ENCODE data around the gene RNF44.

Gene RNF44

DNA sequence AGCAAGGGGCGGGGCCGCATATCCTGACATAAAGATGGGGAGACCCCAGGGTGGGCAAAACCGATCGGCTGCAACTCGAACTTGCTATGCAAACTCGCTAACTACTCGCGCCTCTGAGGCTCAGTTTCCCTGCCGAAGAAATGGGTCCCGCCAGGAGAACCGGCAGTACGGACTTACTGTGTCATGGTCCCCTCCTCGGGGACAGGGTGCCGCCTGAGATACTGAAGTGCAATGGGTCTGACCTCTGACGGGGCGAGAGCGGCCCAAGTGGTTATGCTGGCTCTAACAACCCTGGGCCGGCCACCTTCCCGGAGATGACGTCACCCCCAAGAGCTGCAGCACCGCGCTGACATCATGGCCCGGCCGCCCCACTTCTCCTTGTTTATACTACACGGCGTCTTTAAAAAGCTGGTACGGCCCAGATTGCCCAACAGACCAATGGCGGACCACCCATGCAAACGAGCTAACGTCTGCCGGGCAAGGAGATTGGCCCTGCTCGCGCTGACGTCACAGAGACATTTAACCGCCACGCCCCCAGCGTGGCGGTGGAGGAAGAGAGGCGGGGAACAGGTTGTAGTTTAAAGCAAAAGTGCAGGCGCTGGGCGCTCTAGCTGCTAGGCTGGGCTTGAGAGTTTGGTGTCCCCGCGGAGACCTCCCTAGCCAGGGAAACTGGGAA is 490 bp upstream of the RNF44 start:
- DNase-seq (ENCODE audit: low read depth), result peak; percentile 99
- peak overlapping the region; percentile 97 for H3K4me3 ChIP-seq (ENCODE audit: low read depth, low read length)

- DNase-seq (ENCODE audit: low read depth), result no peak
- peak overlapping the region; percentile 97 for H3K4me3 ChIP-seq (ENCODE audit: low read depth, low read length)
Observed at GRCh38 chr5:176536132-176536901, 885 bp downstream of the RNF44 start.

DNA sequence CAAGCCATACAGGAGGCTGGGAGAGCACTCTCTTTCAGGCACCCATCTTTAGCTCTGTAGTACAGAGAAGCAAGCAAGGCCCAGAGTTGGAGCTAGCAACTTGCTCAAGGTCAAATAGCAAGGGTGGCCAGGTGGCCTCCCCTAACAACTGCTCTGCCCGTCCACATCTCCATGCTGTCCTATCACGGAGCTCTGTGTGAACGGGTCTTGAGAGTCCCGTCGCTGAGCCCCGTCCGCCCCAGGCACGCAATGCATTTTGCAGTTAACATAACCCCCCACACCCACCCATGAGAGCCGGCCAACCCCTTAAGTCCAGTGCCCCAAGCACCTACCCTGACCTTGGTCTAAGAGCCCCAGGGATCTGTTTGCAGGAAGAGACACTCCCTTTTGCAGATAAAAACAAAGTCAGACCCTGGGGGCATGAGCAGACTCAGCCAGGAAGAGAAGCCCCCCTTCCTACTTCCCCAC is 1.5 kb downstream of the RNF44 start:
- H3K4me3 ChIP-seq (ENCODE audit: low read depth, low read length), result peak overlapping the region; percentile 97
- no peak for DNase-seq (ENCODE audit: low read depth)

GRCh38 chr5:176535101-176535663 is 2.0 kb downstream of the RNF44 start:
- DNase-seq (ENCODE audit: low read depth), result no peak

DNA sequence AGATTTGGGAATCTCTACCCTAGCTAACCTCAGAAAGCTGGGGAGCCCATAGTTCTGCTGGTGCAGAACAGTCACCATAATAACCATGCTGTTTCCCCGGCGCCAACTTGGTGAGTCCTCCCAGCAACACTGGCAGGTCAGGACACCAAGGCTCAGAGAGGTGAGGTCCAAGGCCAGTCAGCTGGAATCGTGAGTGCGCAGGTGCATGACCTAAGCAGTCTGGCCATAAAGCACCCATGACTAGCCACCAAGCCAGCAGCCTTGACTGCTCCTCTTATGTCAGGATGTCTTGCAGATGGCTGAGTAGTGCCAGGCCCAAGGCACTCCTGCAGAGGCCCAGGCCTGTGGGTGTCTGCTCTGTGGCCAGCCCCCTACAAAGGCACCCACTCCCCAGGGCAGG is 2.6 kb downstream of the RNF44 start:
- DNase-seq (ENCODE audit: low read depth), result no peak
- H3K4me3 ChIP-seq (ENCODE audit: low read depth, low read length), result no peak overlapping the region

More at GRCh38 chr5:176535101-176535663, 2.0 kb downstream of the RNF44 start:
- peak overlapping the region; percentile 97 for H3K4me3 ChIP-seq (ENCODE audit: low read depth, low read length)

- no peak overlapping the region for H3K4me3 ChIP-seq (ENCODE audit: low read depth, low read length)
- DNase-seq (ENCODE audit: low read depth), result no peak
Observed at GRCh38 chr5:176533894-176534611, 3.1 kb downstream of the RNF44 start.

GRCh38 chr5:176533390-176533789 is 3.8 kb downstream of the RNF44 start:
- H3K4me3 ChIP-seq (ENCODE audit: low read depth, low read length), result no peak overlapping the region
- no peak for DNase-seq (ENCODE audit: low read depth)

DNA sequence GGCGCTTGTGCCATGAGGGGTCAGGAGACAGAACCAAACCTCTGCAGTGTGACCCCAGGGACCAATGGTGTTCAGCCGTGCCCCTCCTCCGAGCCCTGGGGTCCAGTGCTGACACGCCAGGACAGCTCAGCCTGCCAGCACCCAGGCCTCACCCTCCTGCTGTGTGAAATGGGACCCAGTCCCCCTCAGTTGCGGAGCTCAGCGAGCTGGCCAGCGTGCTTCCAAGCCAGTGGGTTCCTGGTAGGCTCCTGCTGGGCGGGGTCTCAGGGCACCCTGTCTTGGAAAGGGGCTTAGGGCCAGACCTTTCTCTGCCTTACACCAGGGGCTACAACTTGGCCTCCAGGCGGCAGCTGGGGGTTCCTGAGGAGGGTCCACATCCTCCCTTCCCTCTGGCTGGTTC is 4.4 kb downstream of the RNF44 start:
- H3K4me3 ChIP-seq (ENCODE audit: low read depth, low read length), result no peak overlapping the region
- no peak for DNase-seq (ENCODE audit: low read depth)

- no peak for DNase-seq (ENCODE audit: low read depth)
- no peak overlapping the region for H3K4me3 ChIP-seq (ENCODE audit: low read depth, low read length)
Observed at GRCh38 chr5:176531902-176532493, 5.2 kb downstream of the RNF44 start.

DNA sequence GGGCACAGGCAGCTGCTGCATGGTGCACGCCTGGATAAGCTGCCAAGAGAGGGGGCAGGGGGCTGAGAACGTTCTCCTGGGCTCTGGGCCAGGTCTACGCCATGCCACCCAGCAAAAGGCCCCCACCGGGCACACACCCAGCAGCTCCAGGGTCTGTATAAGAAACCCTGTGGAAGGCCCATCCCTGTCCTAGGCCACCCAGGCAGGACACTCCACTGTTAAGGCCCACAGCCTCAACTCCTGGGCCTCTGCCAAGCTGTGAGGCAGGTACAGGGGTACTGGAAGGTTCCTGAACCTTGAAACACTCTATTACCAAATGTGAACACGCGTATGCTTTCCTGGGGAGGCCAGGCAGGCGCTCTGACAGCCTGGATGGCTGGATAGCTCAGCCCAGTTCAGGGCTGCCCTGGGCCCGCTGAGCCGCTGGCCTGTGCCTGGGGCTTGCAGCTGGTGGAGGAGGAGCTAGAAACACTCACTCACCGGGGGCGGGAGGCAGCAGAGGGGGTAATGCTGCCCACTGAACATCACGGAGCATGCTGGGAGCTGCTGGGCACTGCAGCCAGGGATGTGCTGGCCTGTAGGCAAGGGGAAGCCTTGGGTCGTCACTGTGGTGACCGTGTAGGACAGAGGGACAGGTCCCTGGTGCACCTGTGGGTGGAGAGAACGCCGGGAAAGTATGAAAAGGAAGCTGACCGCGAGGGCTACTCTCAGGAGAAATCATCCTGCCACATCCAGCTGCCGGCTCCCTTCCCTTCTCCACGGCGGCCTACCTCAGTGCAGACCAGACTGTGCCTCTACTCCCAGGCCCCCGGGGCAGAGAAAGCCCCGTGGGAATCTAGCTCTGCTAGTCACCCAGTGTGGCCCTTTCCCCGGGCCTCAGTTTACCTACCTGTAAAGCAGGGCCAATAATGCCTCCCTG is 6.0 kb downstream of the RNF44 start:
- peak; percentile 60 for DNase-seq (ENCODE audit: low read depth)
- H3K4me3 ChIP-seq (ENCODE audit: low read depth, low read length), result no peak overlapping the region

- no peak overlapping the region for H3K4me3 ChIP-seq (ENCODE audit: low read depth, low read length)
- no peak for DNase-seq (ENCODE audit: low read depth)
Observed at GRCh38 chr5:176530393-176530982, 6.7 kb downstream of the RNF44 start.

GRCh38 chr5:176529741-176530141 is 7.5 kb downstream of the RNF44 start:
- H3K4me3 ChIP-seq (ENCODE audit: low read depth, low read length), result no peak overlapping the region
- DNase-seq (ENCODE audit: low read depth), result no peak

DNA sequence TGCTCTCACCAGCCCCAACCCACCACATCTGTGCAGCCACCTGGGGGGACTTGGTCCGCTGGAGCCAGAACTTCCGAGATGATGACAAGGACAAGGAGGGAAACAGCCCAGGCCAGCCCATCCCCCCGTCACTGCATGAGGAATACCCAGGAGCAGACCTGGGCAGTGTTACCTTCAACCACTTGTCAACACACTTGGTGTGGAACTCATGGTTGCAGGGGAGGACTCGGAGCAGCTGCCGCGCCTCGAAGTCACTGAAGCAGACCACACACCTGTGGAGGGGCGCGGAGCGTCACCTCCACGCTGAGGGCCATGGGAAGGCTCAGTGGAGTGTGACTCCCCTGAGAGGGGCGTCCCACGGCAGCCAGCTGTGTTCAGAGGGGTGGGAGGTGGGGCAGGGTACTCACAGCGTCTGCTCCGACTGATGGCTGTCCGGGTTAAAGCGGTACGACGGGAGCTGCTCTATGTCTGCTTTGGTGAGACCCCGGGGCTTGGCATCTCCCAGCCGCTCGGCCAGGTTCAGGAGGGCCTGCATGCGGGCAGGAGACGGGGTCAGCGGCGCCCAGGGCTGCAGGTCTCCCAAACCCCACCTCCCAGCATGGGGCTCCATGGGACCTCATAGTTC is 8.0 kb downstream of the RNF44 start:
- DNase-seq (ENCODE audit: low read depth), result no peak
- H3K4me3 ChIP-seq (ENCODE audit: low read depth, low read length), result no peak overlapping the region

DNA sequence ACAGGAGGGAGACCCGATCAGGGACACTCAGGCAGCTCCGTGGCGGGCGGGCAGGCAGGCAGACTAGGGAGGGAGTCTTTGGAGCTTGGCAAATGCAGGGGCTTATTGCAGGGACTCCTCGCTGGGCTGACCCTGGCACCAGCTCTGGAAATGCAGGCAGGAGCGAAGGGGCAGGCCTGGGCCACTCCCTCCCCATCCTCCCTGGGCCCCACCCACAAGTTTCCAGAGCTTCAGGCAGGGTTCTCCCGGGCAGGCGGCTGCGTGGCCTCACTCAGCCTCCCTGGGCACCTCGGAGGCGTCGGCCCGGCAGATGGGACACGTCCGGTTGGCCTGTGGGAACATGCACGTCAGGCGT is 8.5 kb downstream of the RNF44 start:
- no peak overlapping the region for H3K4me3 ChIP-seq (ENCODE audit: low read depth, low read length)
- DNase-seq (ENCODE audit: low read depth), result no peak

DNA sequence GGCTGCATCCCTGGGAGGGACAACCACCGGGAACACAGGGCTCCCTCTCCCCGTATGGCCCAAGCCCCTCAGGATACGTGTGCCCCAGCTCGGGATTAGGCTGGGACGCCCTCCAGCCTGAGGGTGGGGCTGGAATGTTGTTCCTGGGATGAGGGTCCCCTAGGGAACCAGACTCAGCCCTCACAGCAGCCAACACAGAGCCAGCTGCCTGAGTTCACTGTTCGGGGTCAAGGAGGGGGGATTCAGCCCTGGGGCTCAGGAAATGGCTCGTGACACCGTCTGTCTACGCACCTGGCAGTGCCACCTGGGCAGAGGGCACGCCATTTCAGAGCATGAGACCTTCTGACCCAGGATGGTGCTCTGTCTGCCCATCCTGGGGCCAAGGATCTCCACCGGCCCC is 8.9 kb downstream of the RNF44 start:
- DNase-seq (ENCODE audit: low read depth), result no peak
- no peak overlapping the region for H3K4me3 ChIP-seq (ENCODE audit: low read depth, low read length)

DNA sequence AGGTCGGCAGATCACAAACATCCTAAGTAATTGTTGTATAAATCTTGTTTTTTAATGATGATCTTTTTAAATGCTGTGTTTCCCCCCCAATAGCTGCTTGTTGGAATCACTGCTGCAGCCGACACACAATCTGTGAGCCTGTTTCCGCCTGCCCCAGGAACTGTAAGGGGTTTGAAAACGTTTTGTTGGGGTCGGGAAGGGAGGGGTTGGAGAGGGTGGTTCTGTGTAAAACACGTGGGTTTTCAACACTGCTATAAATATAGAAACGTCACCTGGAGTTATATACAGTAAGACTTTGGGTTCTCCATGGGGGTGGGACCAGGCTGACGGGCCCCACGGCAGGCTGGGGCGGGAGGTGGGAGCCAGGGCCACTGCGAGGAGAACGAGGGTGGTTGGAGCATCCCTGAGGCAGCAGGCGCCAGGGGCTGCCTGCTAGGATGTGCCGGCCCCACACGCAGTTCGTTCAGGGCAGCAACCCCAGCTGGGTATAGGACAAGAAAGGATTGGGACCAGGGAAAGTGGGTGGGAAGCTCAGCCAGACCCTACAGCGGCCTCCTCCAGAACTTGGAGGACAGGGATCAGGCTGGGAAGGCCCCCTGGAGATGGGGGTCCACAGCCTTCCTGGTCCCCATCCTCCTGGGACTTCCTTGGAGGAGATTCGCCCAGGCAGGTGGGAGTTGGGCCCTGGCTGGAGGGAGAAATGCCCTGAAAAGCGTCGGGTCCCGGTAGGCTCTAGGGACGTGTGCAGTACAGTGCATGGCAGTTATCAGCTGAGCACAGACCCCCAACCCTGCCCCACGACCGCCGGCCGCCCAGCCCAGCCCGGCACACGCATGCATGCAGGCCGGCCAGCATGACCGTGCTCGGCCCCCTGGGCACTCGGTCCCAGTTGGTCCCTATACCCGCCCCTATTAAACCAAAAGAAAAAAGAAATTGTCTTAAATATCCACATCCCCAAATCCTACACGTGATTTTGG is 9.7 kb downstream of the RNF44 start:
- H3K4me3 ChIP-seq (ENCODE audit: low read depth, low read length), result no peak overlapping the region
- no peak for DNase-seq (ENCODE audit: low read depth)

DNA sequence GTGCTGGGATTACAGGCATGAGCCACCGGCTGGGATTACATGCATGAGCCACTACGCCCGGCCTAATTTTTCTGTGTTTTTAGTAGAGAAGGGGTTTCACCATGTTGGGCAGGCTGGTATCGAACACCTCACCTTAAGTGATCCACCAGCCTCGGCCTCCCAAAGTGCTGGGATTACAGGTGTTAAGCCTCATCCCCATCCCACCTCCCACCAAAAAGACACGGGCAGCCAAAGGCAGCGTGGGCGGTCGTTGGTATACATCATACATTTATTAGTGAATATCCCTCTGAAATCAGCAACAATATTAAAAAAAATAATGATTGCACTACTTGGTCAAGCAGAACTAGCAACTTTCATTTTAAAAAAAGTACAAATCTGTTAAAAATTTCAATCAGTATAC is 10.7 kb downstream of the RNF44 start:
- DNase-seq (ENCODE audit: low read depth), result no peak

More for the DNA sequence above, 10.7 kb downstream of the RNF44 start:
- H3K4me3 ChIP-seq (ENCODE audit: low read depth, low read length), result no peak overlapping the region
